ENCODE data around the gene GFAP. TPM values are rescaled to one million over a fixed set of nuclear protein-coding genes. Genes with fewer than 3 reads are reported as not detected.

Gene GFAP
- total RNA-seq, 1 donor from 2014 or later, result not detected

DNA sequence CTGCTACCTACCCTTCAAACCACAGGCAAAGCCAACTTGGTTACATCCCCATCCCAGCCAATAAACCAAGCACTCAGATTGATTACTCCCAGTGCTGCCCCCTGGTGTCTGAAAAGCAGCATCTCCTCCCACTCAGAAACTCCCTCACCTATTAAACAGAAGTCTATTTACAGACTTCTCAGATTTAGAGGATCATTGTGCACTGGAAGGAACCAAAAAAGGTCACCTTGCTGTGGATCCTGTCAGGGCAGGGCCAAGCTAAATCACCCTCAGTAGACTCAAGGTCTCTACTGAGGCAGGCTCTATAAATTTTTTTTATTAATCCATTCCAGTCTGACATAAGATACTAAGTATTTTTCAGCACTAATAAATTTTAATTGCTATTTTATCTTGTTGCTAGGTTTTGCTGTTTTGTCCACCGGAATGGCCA is 50.1 kb downstream of the GFAP start:
- TF ChIP-seq, protein P1, sequence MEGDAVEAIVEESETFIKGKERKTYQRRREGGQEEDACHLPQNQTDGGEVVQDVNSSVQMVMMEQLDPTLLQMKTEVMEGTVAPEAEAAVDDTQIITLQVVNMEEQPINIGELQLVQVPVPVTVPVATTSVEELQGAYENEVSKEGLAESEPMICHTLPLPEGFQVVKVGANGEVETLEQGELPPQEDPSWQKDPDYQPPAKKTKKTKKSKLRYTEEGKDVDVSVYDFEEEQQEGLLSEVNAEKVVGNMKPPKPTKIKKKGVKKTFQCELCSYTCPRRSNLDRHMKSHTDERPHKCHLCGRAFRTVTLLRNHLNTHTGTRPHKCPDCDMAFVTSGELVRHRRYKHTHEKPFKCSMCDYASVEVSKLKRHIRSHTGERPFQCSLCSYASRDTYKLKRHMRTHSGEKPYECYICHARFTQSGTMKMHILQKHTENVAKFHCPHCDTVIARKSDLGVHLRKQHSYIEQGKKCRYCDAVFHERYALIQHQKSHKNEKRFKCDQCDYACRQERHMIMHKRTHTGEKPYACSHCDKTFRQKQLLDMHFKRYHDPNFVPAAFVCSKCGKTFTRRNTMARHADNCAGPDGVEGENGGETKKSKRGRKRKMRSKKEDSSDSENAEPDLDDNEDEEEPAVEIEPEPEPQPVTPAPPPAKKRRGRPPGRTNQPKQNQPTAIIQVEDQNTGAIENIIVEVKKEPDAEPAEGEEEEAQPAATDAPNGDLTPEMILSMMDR (IDR thresholded peaks at IDR 0.05; ENCODE audit: insufficient read depth, low read length, poor library complexity, severe bottlenecking), result peak; percentile 72
- Histone ChIP-seq H3K36me3 (ENCODE audit: control insufficient read depth, insufficient read depth, low read length) (peaks cover 5% of the 10 kb centered on the region), H3K4me3 (ENCODE audit: low read depth, low read length) (no peak overlapping the region), H3K27me3 (ENCODE audit: control insufficient read depth, insufficient read depth, low read length) (no peaks in the 10 kb centered on the region)
- peak; percentile 23 for DNase-seq (ENCODE audit: low read depth)

DNA sequence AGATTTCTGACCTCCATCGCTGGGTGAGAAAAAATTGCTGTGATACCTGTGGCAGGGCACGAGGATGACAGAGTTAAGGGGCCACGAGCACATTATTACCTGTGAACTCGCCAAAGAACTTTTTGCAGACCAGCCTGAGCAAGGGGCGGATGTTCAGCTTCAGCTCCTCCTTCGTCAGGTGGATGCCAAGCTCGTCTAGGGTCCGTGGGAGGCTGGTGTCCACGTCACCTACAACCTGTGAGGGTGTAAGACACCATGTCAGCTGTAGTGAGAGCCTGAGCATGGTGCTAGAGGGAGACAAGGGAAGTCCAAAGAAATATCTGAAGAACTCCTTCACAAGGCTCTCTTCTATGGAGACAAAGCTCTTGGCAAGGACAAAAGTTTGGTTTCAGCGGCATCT is 50.5 kb downstream of the GFAP start:
- DNase-seq (ENCODE audit: low read depth), result no peak
- TF ChIP-seq, protein P1 (IDR thresholded peaks at IDR 0.05; ENCODE audit: insufficient read depth, low read length, poor library complexity, severe bottlenecking), result no peak
- peaks cover 7% of the 10 kb centered on the region for H3K36me3 ChIP-seq (ENCODE audit: control insufficient read depth, insufficient read depth, low read length)

DNA sequence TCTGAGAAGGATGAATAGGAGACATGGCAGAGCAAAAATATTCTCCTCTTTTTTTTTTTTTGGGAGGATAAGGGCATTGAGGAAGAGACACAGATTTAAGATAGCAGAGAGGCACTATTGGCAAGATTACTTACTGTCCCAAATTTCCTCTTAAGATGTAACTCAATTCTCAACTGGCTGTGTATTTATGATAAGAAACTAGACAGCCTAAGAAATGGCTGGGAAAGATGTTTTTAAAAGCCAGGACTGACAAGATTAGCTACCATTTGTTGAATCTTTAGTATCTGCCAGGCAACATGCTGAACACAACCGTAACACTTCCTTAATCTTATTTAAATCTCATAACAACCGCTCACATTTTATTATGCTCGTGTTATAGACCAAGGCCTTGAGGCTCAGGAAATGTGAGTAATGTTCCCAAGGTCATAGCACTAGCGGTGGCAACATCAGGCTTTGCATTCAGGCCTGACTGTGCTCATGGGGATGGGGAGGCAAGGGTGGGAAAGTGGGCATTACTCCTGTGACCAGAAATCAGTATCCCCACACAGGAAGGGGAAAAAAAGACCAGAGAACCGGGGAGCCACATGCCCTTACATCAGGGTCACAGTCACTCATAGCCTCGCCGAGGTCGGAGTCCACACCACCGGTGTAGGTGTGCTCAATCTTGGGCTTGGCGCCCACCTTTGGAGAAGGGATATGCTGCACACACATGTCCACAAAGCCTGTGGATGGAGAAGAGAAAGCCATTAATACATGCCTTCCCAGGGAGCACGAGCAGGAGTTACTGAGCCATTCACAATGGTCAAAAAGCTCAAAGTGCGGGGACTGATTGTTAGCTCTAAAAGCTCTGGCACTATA is 52.0 kb downstream of the GFAP start:
- TF ChIP-seq, protein P1 (IDR thresholded peaks at IDR 0.05; ENCODE audit: insufficient read depth, low read length, poor library complexity, severe bottlenecking), result no peak
- Histone ChIP-seq H3K36me3 (ENCODE audit: control insufficient read depth, insufficient read depth, low read length) (peaks cover 7% of the 10 kb centered on the region), H3K4me3 (ENCODE audit: low read depth, low read length) (no peak overlapping the region), H3K27me3 (ENCODE audit: control insufficient read depth, insufficient read depth, low read length) (no peaks in the 10 kb centered on the region)
- no peak for DNase-seq (ENCODE audit: low read depth)

More for the DNA sequence above, 50.5 kb downstream of the GFAP start:
- H3K27me3 ChIP-seq (ENCODE audit: control insufficient read depth, insufficient read depth, low read length), result no peaks in the 10 kb centered on the region
- no peak overlapping the region for H3K4me3 ChIP-seq (ENCODE audit: low read depth, low read length)

DNA sequence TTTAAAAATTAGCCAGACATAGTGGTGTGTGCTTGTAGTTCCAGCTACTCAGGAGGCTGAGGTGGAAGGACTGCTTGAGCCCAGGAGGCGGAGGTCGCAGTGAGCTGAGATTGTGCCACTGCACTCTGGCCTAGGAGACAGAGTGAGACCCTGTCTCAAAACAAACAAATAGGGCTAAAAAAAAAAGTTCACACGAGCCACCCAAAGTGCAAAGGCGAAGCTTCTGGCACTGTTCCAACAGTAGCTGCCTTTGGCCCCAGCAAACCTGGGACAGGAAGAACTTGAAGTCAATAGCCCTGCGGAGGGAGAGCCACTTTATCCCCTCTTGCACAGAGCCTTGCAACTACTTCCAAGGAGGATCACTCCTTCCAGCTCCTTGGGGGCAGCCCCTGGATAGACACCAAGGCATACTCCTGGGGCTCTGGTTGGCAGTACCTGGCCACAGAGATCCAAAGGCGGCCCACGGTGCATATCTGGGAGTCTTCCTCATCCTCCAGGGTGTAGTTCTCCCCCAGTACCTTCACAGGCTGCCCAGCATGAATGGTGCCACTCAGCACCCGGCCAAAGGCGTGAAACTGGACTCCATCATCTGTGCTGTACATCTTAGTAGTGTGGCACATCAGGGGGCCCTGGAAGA is 52.9 kb downstream of the GFAP start:
- Histone ChIP-seq H3K36me3 (ENCODE audit: control insufficient read depth, insufficient read depth, low read length) (peaks cover 7% of the 10 kb centered on the region), H3K4me3 (ENCODE audit: low read depth, low read length) (no peak overlapping the region), H3K27me3 (ENCODE audit: control insufficient read depth, insufficient read depth, low read length) (no peaks in the 10 kb centered on the region)
- DNase-seq (ENCODE audit: low read depth), result no peak
- TF ChIP-seq, protein P1 (IDR thresholded peaks at IDR 0.05; ENCODE audit: insufficient read depth, low read length, poor library complexity, severe bottlenecking), result no peak

DNA sequence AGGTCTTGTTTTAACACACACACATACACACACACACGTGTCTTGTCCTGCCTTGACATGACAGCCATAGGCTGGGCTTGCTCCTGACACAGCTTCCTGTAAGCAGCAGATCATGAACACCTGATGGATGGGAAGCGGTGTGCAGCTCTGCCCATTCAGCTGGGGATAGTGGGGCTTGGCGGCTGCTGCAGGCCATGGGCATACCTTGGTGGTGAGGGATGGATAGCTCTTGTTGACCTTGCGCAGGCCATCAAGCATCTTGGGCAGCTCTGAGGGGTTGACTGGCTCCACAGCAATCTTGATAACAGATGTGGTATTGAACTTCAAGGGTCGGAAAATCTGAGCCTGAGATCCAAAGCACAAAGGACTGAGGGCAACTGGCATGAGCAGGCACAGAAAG is 55.6 kb downstream of the GFAP start:
- H3K36me3 ChIP-seq (ENCODE audit: control insufficient read depth, insufficient read depth, low read length), result peaks cover 5% of the 10 kb centered on the region
- H3K4me3 ChIP-seq (ENCODE audit: low read depth, low read length), result no peak overlapping the region
- no peaks in the 10 kb centered on the region for H3K27me3 ChIP-seq (ENCODE audit: control insufficient read depth, insufficient read depth, low read length)
- TF ChIP-seq, protein P1 (IDR thresholded peaks at IDR 0.05; ENCODE audit: insufficient read depth, low read length, poor library complexity, severe bottlenecking), result no peak
- DNase-seq (ENCODE audit: low read depth), result no peak
